K562 (cell line): Measurements from ENCODE around the gene HEXD. TPM values are rescaled to one million over a fixed set of nuclear protein-coding genes. Genes with fewer than 3 reads are reported as not detected.

Source experiments
- ATAC-seq: fragments of 200-7000 bp; cut with Tn5 transposase; 3 replicates; pipeline ENCODE4 v1.9.1; 2020; ENCODE audit warnings: moderate library complexity
- BruUV-seq: library from RNA; stranded (reverse); fragments of 400-500 nt; replicated peaks from 2 replicates; lab custom pipeline; 2021; lab: Mats Ljungman, UMichigan
- CTCF ChIA-PET: fragments of 300-600 bp; formaldehyde crosslinking; extraction: SDS; loops from one replicate; lab custom pipeline; 2021; ENCODE audit warnings: low intra/inter-chr PET ratio; lab: Yijun Ruan, JAX
- POLR2A ChIA-PET: fragments of 300-600, 350-650 bp; sonication (Branson Sonifier 250); formaldehyde crosslinking; extraction: SDS; loops from one replicate; lab custom pipeline; 2021; ENCODE audit warnings: antibody characterized with exemption, inconsistent platforms; lab: Yijun Ruan, JAX
- DNase-seq, 4 experiments: peaks; one replicate each; pipeline versions ENCODE4 v3.0.0 to v3.0.0-alpha.2; 2011 to 2018; ENCODE audit warnings: low spot score in 3 of 4, mixed read lengths in 3 of 4; ENCODE audit errors: extremely low read depth in 1 of 4
- FAIRE-seq: peaks from 2 replicates; lab custom pipeline; 2011; peaks lifted over from hg19 to GRCh38; lab: Jason Lieb, UNC
- H2AFZ ChIP-seq: 2 replicates; pipeline ENCODE4 v1.6.0; 2011; ENCODE audit warnings: low read depth, low read length, control low read depth, inconsistent platforms
- H3K27ac ChIP-seq: fragments of 200-600 bp; 3 replicates; pipeline ENCODE4 v1.8.0; 2011; ENCODE audit warnings: low read depth, mild to moderate bottlenecking, control low read depth, inconsistent platforms, low read length, moderate library complexity, mixed read lengths; ENCODE audit errors: extremely low read depth
- H3K27me3 ChIP-seq, 2 experiments: fragments of 300-600 bp in 1 of 2; 2 replicates in 1 of 2; 3 replicates in 1 of 2; pipeline versions ENCODE4 v1.6.0 to v1.8.0; 2011; ENCODE audit warnings: inconsistent platforms in 2 of 2, low read length in 2 of 2, mild to moderate bottlenecking in 1 of 2, mixed read lengths in 1 of 2, moderate library complexity in 1 of 2; ENCODE audit not compliant: control insufficient read depth in 2 of 2, insufficient read depth in 2 of 2
- H3K36me3 ChIP-seq: fragments of 300-600 bp; 3 replicates; pipeline ENCODE4 v1.8.0; 2011; ENCODE audit warnings: mild to moderate bottlenecking, low read length, inconsistent platforms; ENCODE audit not compliant: control insufficient read depth, insufficient read depth
- H3K4me1 ChIP-seq, 2 experiments: fragments of 200-600 bp in 1 of 2; replicated peaks in 1 of 2; 2 replicates in 1 of 2; 3 replicates in 1 of 2; pipeline versions ENCODE4 v1.5.1 to v1.8.0; 2011; ENCODE audit warnings: inconsistent platforms in 2 of 2, low read length in 2 of 2, mild to moderate bottlenecking in 1 of 2, mixed read lengths in 1 of 2, moderate library complexity in 1 of 2; ENCODE audit not compliant: control insufficient read depth in 2 of 2, insufficient read depth in 2 of 2
- H3K4me2 ChIP-seq: 2 replicates; pipeline ENCODE4 v1.6.1; 2011; ENCODE audit warnings: low read length, control low read depth, inconsistent platforms, mixed read lengths; ENCODE audit not compliant: insufficient read depth
- H3K4me3 ChIP-seq: fragments of 200-600 bp; sonication (generic), shearing (Covaris generic); 2 replicates; pipeline ENCODE4 v1.5.1; 2016; ENCODE audit warnings: control low read depth, inconsistent platforms
- H3K79me2 ChIP-seq: fragments of 200-600 bp; 3 replicates; pipeline ENCODE4 v1.8.0; 2011; ENCODE audit warnings: low read length, inconsistent platforms; ENCODE audit not compliant: control insufficient read depth, insufficient read depth
- H3K9ac ChIP-seq, 2 experiments: 2 replicates each; pipeline versions ENCODE4 v1.6.0 to v1.6.1; 2011; ENCODE audit warnings: low read depth in 2 of 2, low read length in 2 of 2, control low read depth in 1 of 2, inconsistent platforms in 1 of 2, mild to moderate bottlenecking in 1 of 2, mixed read lengths in 1 of 2; ENCODE audit not compliant: insufficient read depth in 1 of 2
- H3K9me1 ChIP-seq: one replicate; pipeline ENCODE4 v1.6.0; 2011; ENCODE audit warnings: inconsistent platforms, mild to moderate bottlenecking, low read length, moderate library complexity; ENCODE audit not compliant: control insufficient read depth, insufficient read depth
- H3K9me3 ChIP-seq: replicated peaks from 2 replicates; pipeline ENCODE4 v1.5.1; 2011; ENCODE audit warnings: low read depth, low read length, inconsistent platforms; ENCODE audit not compliant: control insufficient read depth, insufficient read depth
- H4K20me1 ChIP-seq: replicated peaks from 2 replicates; pipeline ENCODE4 v1.6.1; 2011; ENCODE audit warnings: low read length, inconsistent platforms, mixed read lengths; ENCODE audit not compliant: control insufficient read depth, insufficient read depth
- BCL6 ChIP-seq: fragments of 250-450 bp; sonication (Bioruptor Pico); IDR thresholded peaks from 2 replicates; pipeline ENCODE4 v1.4.0; 2020
- BRF1 ChIP-seq: IDR thresholded peaks from 3 replicates; pipeline ENCODE4 v1.6.1; 2011; ENCODE audit warnings: borderline replicate concordance, mild to moderate bottlenecking; ENCODE audit not compliant: insufficient read length; ENCODE audit errors: extremely low read depth
- ETS1 ChIP-seq: conservative IDR thresholded peaks from 2 replicates; pipeline ENCODE4 v1.6.1; 2011; ENCODE audit warnings: low read depth, mild to moderate bottlenecking, low read length; ENCODE audit not compliant: control insufficient read depth
- HIVEP1 ChIP-seq: fragments of 250-450 bp; sonication (Bioruptor Pico); IDR thresholded peaks from 2 replicates; pipeline ENCODE4 v1.4.0; 2020; ENCODE audit warnings: mild to moderate bottlenecking
- KDM2B ChIP-seq: fragments of 250-450 bp; sonication (Bioruptor Pico); IDR thresholded peaks from 2 replicates; pipeline ENCODE4 v1.8.0; 2021; ENCODE audit warnings: mild to moderate bottlenecking, moderate library complexity
- KDM5B ChIP-seq: fragments of 200-600 bp; sonication (generic); IDR thresholded peaks from 2 replicates; pipeline ENCODE4 v1.6.1; 2012; ENCODE audit warnings: low read depth, mild to moderate bottlenecking, moderate library complexity, low read length, control low read depth, inconsistent platforms; ENCODE audit not compliant: insufficient replicate concordance
- NFE2 ChIP-seq: IDR thresholded peaks from 2 replicates; pipeline ENCODE4 v1.6.1; 2014; ENCODE audit warnings: antibody characterized with exemption, low read depth
- POLR2AphosphoS2 ChIP-seq: IDR thresholded peaks from 2 replicates; pipeline ENCODE4 v1.6.1; 2012; ENCODE audit warnings: low read length, improper control_type of control experiment
- PPARD ChIP-seq: fragments of 250-450 bp; sonication (Bioruptor Pico); IDR thresholded peaks from 2 replicates; pipeline ENCODE4 v1.8.0; 2022; ENCODE audit warnings: inconsistent platforms, mild to moderate bottlenecking, moderate library complexity
- RB1 ChIP-seq: fragments of 450-650 bp; IDR thresholded peaks from 2 replicates; pipeline ENCODE4 v1.6.1; 2017; ENCODE audit warnings: low read depth, mild to moderate bottlenecking
- SETDB1 ChIP-seq: IDR thresholded peaks from one replicate; pipeline ENCODE4 v1.6.1; 2012; ENCODE audit warnings: low read length, control low read depth, inconsistent platforms
- TFAM ChIP-seq: fragments of 250-450 bp; sonication (Bioruptor Pico); conservative IDR thresholded peaks from 2 replicates; pipeline ENCODE4 v1.5.0; 2021; ENCODE audit warnings: mild to moderate bottlenecking, moderate library complexity
- TFE3 ChIP-seq: fragments of 450-650 bp; formaldehyde crosslinking; IDR thresholded peaks from 2 replicates; pipeline ENCODE4 v1.4.0; 2020; ENCODE audit warnings: mild to moderate bottlenecking, mixed read lengths
- ZNF217 ChIP-seq: sonication (generic); formaldehyde crosslinking; IDR thresholded peaks from 2 replicates; pipeline ENCODE4 v1.8.0; 2022; ENCODE audit warnings: mild to moderate bottlenecking, missing genetic modification reagents
- ZNF274 ChIP-seq: IDR thresholded peaks from 2 replicates; pipeline ENCODE4 v1.6.1; 2011; ENCODE audit warnings: low read depth, mild to moderate bottlenecking, low read length, moderate library complexity, borderline replicate concordance
- ZNF282 ChIP-seq: sonication (generic); formaldehyde crosslinking; IDR thresholded peaks from 2 replicates; pipeline ENCODE4 v1.8.1; 2023; ENCODE audit warnings: missing genetic modification reagents
- ZNF707 ChIP-seq: fragments of 250-450 bp; sonication (Bioruptor Pico); conservative IDR thresholded peaks from 2 replicates; pipeline ENCODE4 v1.8.0; 2022; ENCODE audit warnings: inconsistent platforms, mild to moderate bottlenecking, moderate library complexity
- ZZZ3 ChIP-seq: fragments of 450-650 bp; IDR thresholded peaks from 2 replicates; pipeline ENCODE4 v1.6.1; 2016; ENCODE audit warnings: antibody characterized with exemption, mild to moderate bottlenecking, moderate library complexity
- whole genome bisulfite sequencing: fragments of 100-300 bp; shearing (Covaris generic); methylation state at CpG from one replicate; pipeline ENCODE4 v1.1.6; 2016; ENCODE audit warnings: low coverage, mixed read lengths; ENCODE audit not compliant: insufficient coverage; ENCODE audit errors: missing lambda C conversion rate; 5-methylcytosine and 5-hydroxymethylcytosine counted together
- in situ Hi-C: fragments of 300-500 bp; cut with MboI; formaldehyde crosslinking; loops from 4 replicates; pipeline ENCODE4 v1.15.0; 2018; ENCODE audit warnings: inconsistent platforms, mixed read lengths
- intact Hi-C: fragments of 100-400 bp; cut with micrococcal nuclease; formaldehyde crosslinking; loops from 2 replicates; pipeline ENCODE4 v1.14.2; 2022
- polyA plus RNA-seq, 8 experiments: library from polyadenylated mRNA; depleted of rRNA in 4 of 8; stranded (reverse) in 5 of 8; unstranded in 3 of 8; fragments of >200 nt; fragmentation: Nextera tagmentation in 2 of 8; fragmentation: Illumina TruSeq in 1 of 8; extraction: Ambion mirVana in 2 of 8; extraction: Trizol in 1 of 8; gene quantifications; 2 replicates each; pipeline versions ENCODE4 v1.2.1 to v1.2.3, GENCODE V29; 2011 to 2014; ENCODE audit warnings: inconsistent platforms in 1 of 8, missing spikeins in 1 of 8
- total RNA-seq, 7 experiments: library from RNA; depleted of rRNA in 6 of 7; stranded (reverse); fragments of >200 nt in 6 of 7; fragmentation: Illumina TruSeq in 2 of 7; extraction: Trizol in 2 of 7; gene quantifications; 2 replicates each; pipeline versions ENCODE4 v1.2.1 to v1.2.3, GENCODE V29; 2011 to 2021; ENCODE audit warnings: low replicate concordance in 1 of 7
- TF ChIP-seq, protein P1 (sequence below), 2 experiments: fragments of 450-650 bp; conservative IDR thresholded peaks; 2 replicates each; pipeline ENCODE4 v1.6.1; 2017; ENCODE audit warnings: mild to moderate bottlenecking in 2 of 2, moderate library complexity in 2 of 2

Gene HEXD
- total and polyA plus RNA-seq, 9 of the 15 experiments (the other 6 are each of a cell fraction or from before 2014, with no cell fraction given) = 1.0 to 25.3 (median 10.0) TPM

DNA sequence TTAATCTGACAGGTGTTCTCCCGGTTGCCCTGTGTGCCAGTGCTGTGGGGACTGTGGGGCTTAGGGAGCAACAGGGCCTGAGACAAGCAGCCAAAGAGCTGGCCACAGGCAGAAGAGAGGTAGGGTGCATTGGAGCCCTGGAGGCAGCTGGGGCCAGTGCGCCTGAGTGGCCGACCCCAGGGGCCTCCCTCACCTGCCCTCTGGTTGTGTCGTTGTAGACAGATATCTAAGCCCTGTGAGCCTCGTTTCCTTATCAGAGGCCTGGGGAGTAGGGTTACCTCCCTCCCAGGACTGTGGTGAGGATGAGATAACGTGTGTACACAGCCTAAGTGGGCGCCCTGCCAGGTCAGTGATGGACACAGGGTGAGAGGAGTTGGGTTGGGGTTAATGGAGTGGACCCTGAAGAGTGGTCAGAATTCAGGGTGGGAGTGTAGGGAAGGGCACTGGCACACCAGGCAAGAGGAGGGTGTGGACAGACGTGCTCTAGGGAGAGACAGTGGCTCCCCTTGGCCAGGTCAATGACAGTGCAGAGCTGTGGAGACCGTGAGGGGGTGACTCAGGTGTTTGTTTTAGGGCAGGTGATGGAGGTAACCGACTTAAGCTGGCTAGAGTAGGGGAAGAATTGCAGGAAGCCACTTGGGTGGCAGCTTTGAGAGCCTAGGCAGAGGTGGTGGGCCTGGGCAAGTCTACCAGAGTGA, 43.8 kb downstream of the HEXD start:
- CTCF ChIA-PET = no interaction called here
- ATAC-seq (peak; percentile 72), DNase-seq (peak; percentile 72 to 98 (median 86)), FAIRE-seq (peak; percentile 97)
- Histone ChIP-seq H3K27ac (peak overlapping the region; percentile 83), H3K79me2 (peaks cover 80% of the 10 kb centered on the region), H4K20me1 (no peaks in the 10 kb centered on the region), H3K4me3 (peak overlapping the region; percentile 2; the same call in 1 of the 2 replicates), H3K9me3 (no peaks in the 10 kb centered on the region), H3K27me3 (no peaks in the 10 kb centered on the region; a peak in 1 of 5 replicates), H3K9ac (peak overlapping the region; percentile 54 to 87), H3K4me2 (peak overlapping the region; percentile 79), H3K9me1 (peaks cover 6% of the 10 kb centered on the region), H2AFZ (no peak overlapping the region), H3K36me3 (peaks cover 70% of the 10 kb centered on the region), H3K4me1 (peaks cover 56 to 68% of the 10 kb centered on the region in 2 experiments)
- POLR2A ChIA-PET = interaction anchor here (0.6 to 1.5 kb wide), 7 partner anchors 13 to 134 kb away, joined by 3 to 5 read pairs (median 4); no protein-coding TSS in a partner anchor
- 0% methylated on average over 10 of the region's 10 CpGs for WGBS
- intact Hi-C loops (no loop called here), in situ Hi-C loops (no loop called here)
- no TSS peak for BruUV-seq
- TF ChIP-seq ZNF282 (CRISPR knock-in tag) (no peak), POLR2AphosphoS2 (no peak), ZNF217 (CRISPR knock-in tag) (no peak), NFE2 (peak; percentile 52; the same call in 1 of the 2 replicates), KDM5B (no peak), ZNF274 (no peak), ZNF707 (CRISPR knock-in tag) (no peak), PPARD (CRISPR knock-in tag) (no peak), HIVEP1 (no peak), ETS1 (0 out of 2 replicates have a peak, but pooled peaks have one; percentile 66), BCL6 (CRISPR knock-in tag) (peak; percentile 8; the same call in 1 of the 2 replicates), ZZZ3 (no peak), TFAM (CRISPR knock-in tag) (no peak), RB1 (peak; percentile 23; the same call in 1 of the 2 replicates), SETDB1 (no peak), TFE3 (no peak), KDM2B (CRISPR knock-in tag) (no peak), BRF1 (no peak)
- TF ChIP-seq, protein P1, sequence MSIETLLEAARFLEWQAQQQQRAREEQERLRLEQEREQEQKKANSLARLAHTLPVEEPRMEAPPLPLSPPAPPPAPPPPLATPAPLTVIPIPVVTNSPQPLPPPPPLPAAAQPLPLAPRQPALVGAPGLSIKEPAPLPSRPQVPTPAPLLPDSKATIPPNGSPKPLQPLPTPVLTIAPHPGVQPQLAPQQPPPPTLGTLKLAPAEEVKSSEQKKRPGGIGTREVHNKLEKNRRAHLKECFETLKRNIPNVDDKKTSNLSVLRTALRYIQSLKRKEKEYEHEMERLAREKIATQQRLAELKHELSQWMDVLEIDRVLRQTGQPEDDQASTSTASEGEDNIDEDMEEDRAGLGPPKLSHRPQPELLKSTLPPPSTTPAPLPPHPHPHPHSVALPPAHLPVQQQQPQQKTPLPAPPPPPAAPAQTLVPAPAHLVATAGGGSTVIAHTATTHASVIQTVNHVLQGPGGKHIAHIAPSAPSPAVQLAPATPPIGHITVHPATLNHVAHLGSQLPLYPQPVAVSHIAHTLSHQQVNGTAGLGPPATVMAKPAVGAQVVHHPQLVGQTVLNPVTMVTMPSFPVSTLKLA (conservative IDR thresholded peaks at IDR 0.05) = peak in 1 of 2 experiments; percentile 82; a peak in 3 of 4 replicates
